Endodermal cell (in vitro differentiated cells): ENCODE measurements around the gene CLEC4F. TPM values are rescaled to one million over a fixed set of nuclear protein-coding genes. Genes with fewer than 3 reads are reported as not detected.

Experiments used
- DNase-seq: peaks from one replicate; pipeline ENCODE4 v3.0.0-alpha.2; 2017
- H3K27ac ChIP-seq: 2 replicates; pipeline ENCODE4 v1.5.1; 2013; ENCODE audit warnings: mild to moderate bottlenecking, low read depth, low read length, moderate library complexity
- H3K27me3 ChIP-seq: 2 replicates; pipeline ENCODE4 v1.6.1; 2013; ENCODE audit warnings: mild to moderate bottlenecking, low read length, moderate library complexity; ENCODE audit not compliant: insufficient read depth, control insufficient read depth, poor library complexity, severe bottlenecking
- H3K36me3 ChIP-seq: 2 replicates; pipeline ENCODE4 v1.7.0; 2013; ENCODE audit warnings: mild to moderate bottlenecking, low read length, moderate library complexity; ENCODE audit not compliant: control insufficient read depth, insufficient read depth
- H3K4me1 ChIP-seq: one replicate; pipeline ENCODE4 v1.7.0; 2013; ENCODE audit warnings: low read length; ENCODE audit not compliant: control insufficient read depth, insufficient read depth
- H3K4me3 ChIP-seq: 2 replicates; pipeline ENCODE4 v1.5.1; 2013; ENCODE audit warnings: mild to moderate bottlenecking, low read length, moderate library complexity
- H3K9ac ChIP-seq: 2 replicates; pipeline ENCODE4 v1.6.1; 2013; ENCODE audit warnings: mild to moderate bottlenecking, low read length, moderate library complexity; ENCODE audit not compliant: poor library complexity, severe bottlenecking; ENCODE audit errors: extremely low read depth
- H3K9me3 ChIP-seq: 2 replicates; pipeline ENCODE4 v1.6.1; 2013; ENCODE audit warnings: mild to moderate bottlenecking, low read length, moderate library complexity; ENCODE audit not compliant: control insufficient read depth
- H3K27ac Mint-ChIP-seq: 2 replicates; pipeline ENCODE4 v1.8.0; 2020; ENCODE audit warnings: mixed read lengths
- H3K27me3 Mint-ChIP-seq: 2 replicates; pipeline ENCODE4 v1.8.0; 2021; ENCODE audit warnings: mild to moderate bottlenecking, mixed read lengths; ENCODE audit not compliant: insufficient read depth
- H3K36me3 Mint-ChIP-seq: 2 replicates; pipeline ENCODE4 v1.8.0; 2020; ENCODE audit warnings: low read depth, mixed read lengths
- H3K4me1 Mint-ChIP-seq: 2 replicates; pipeline ENCODE4 v1.8.0; 2020; ENCODE audit warnings: mixed read lengths
- H3K4me3 Mint-ChIP-seq: 2 replicates; pipeline ENCODE4 v1.8.0; 2020; ENCODE audit warnings: mild to moderate bottlenecking, moderate library complexity, mixed read lengths
- H3K9me3 Mint-ChIP-seq: 2 replicates; pipeline ENCODE4 v1.8.0; 2020; ENCODE audit warnings: mild to moderate bottlenecking, mixed read lengths
- WGBS, 2 experiments: methylation state at CpG; one replicate each; pipeline versions ENCODE4 v1.1.5 to v1.1.7; 2013; ENCODE audit warnings: missing lambda C conversion rate in 2 of 2, mixed read lengths in 1 of 2; ENCODE audit not compliant: insufficient coverage in 1 of 2, insufficient read length in 1 of 2; 5-methylcytosine and 5-hydroxymethylcytosine counted together
- total RNA-seq, 2 donors: library from RNA; stranded (reverse); fragmentation: NEBNext Ultra II Directional in 1 of 2; extraction: Animal tissue kit (Norgen Biotek cat#: 25700) in 1 of 2; gene quantifications; 2 replicates in 1 of 2; 3 replicates in 1 of 2; pipeline ENCODE4 v1.2.1, GENCODE V29; 2021
- TF ChIP-seq, protein P1 (sequence below): fragments of 200-600 bp; sonication (generic); conservative IDR thresholded peaks from 2 replicates; pipeline ENCODE4 v1.5.0; 2021; ENCODE audit warnings: antibody characterized with exemption, mild to moderate bottlenecking

The CLEC4F gene
- total RNA-seq, 2 donors from 2014 or later, result not detected

DNA sequence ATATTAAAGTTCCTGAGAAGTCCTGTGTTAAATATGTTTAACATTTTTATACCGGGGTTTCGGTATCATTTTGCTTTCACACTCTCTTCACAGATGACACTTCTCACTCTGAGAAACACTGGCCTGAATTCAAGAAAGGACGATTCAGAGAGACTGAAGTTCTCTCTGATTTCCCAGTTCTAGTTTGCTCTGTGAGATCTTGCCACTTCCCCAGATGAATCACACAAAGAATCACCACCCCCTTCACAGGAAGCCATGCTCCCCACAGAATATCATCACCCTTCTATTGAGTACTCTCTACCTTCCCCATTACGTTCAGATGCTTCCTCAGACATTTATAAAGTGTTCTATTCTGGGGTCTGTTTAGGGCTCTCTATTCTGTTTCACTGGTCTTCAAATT lies 31.3 kb upstream of the CLEC4F start:
- Mint-ChIP-seq H3K36me3 (no peaks in the 10 kb centered on the region), H3K4me1 (peaks cover 2% of the 10 kb centered on the region), H3K9me3 (peaks cover under 1% of the 10 kb centered on the region), H3K27me3 (peaks cover 33% of the 10 kb centered on the region), H3K27ac (no peak overlapping the region), H3K4me3 (no peak overlapping the region)
- 67 to 84% methylated on average over 1 to 4 of the region's 4 CpGs for WGBS, 2 experiments
- Histone ChIP-seq H3K27ac (no peak overlapping the region), H3K9me3 (no peaks in the 10 kb centered on the region), H3K27me3 (no peaks in the 10 kb centered on the region), H3K9ac (no peak overlapping the region), H3K4me1 (peaks cover 3% of the 10 kb centered on the region), H3K36me3 (no peaks in the 10 kb centered on the region), H3K4me3 (no peak overlapping the region)
- TF ChIP-seq, protein P1, sequence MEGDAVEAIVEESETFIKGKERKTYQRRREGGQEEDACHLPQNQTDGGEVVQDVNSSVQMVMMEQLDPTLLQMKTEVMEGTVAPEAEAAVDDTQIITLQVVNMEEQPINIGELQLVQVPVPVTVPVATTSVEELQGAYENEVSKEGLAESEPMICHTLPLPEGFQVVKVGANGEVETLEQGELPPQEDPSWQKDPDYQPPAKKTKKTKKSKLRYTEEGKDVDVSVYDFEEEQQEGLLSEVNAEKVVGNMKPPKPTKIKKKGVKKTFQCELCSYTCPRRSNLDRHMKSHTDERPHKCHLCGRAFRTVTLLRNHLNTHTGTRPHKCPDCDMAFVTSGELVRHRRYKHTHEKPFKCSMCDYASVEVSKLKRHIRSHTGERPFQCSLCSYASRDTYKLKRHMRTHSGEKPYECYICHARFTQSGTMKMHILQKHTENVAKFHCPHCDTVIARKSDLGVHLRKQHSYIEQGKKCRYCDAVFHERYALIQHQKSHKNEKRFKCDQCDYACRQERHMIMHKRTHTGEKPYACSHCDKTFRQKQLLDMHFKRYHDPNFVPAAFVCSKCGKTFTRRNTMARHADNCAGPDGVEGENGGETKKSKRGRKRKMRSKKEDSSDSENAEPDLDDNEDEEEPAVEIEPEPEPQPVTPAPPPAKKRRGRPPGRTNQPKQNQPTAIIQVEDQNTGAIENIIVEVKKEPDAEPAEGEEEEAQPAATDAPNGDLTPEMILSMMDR, result no peak
- no peak for DNase-seq

DNA sequence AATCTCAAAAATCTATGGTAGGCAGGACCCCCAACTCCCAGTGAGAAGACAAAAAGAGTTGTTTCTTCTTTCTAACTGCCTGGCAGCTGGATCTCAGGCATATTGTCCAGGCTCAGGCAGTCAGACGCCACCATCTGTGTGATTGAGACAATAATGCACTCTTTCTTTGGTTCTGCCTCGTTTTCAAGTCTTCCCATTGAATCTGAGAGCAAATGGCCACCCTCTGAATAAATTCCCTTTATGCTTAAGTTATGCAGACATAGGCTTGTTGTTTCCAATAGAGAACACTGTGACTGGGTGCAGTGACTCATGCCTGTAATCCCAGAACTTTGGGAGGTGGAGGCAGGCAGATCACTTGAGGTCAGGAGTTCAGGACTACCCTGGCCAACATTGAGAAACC lies 30.5 kb upstream of the CLEC4F start:
- no peak overlapping the region for H3K9ac ChIP-seq
- peak overlapping the region; percentile 78 for H3K27ac ChIP-seq
- H3K27ac Mint-ChIP-seq, result no peak overlapping the region
- no peak overlapping the region for H3K4me3 ChIP-seq
- no peaks in the 10 kb centered on the region for H3K27me3 ChIP-seq
- H3K4me1 ChIP-seq, result peaks cover 3% of the 10 kb centered on the region
- H3K4me3 Mint-ChIP-seq, result no peak overlapping the region
- H3K36me3 Mint-ChIP-seq, result no peaks in the 10 kb centered on the region
- H3K4me1 Mint-ChIP-seq, result peaks cover 2% of the 10 kb centered on the region
- H3K9me3 Mint-ChIP-seq, result peaks cover 6% of the 10 kb centered on the region
- H3K36me3 ChIP-seq, result no peaks in the 10 kb centered on the region
- H3K9me3 ChIP-seq, result no peaks in the 10 kb centered on the region
- DNase-seq, result peak; percentile 15
- TF ChIP-seq, protein P1, result no peak
- H3K27me3 Mint-ChIP-seq, result peaks cover 36% of the 10 kb centered on the region
- WGBS, 2 experiments, result 38 to 50% methylated on average over 1 to 2 of the region's 2 CpGs

DNA sequence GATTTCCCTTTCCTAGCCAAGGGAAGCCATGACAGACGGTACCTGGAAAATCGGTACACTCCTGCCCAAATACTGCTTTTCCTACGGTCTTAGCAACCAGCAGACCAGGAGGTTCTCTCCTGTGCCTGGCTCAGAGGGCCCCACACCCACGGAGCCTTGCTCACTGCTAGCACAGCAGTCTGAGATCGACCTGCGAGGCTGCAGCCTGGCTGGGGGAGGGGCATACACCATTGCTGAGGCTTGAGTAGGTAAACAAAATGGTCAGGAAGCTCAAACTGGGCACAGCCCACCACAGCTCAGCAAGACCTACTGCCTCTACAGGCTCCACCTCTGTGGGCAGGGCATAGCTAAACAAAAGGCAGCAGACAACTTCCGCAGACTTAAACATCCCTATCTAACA lies 22.0 kb upstream of the CLEC4F start:
- 85 to 89% methylated on average over 7 of the region's 7 CpGs for WGBS, 2 experiments
- Histone ChIP-seq H3K4me3 (no peak overlapping the region), H3K4me1 (no peaks in the 10 kb centered on the region), H3K27me3 (no peaks in the 10 kb centered on the region), H3K9ac (no peak overlapping the region), H3K27ac (no peak overlapping the region), H3K9me3 (no peaks in the 10 kb centered on the region), H3K36me3 (no peaks in the 10 kb centered on the region)
- Mint-ChIP-seq H3K36me3 (no peaks in the 10 kb centered on the region), H3K27me3 (peaks cover 52% of the 10 kb centered on the region), H3K4me1 (no peaks in the 10 kb centered on the region), H3K4me3 (no peak overlapping the region), H3K9me3 (peaks cover 15% of the 10 kb centered on the region), H3K27ac (no peak overlapping the region)
- DNase-seq, result peak; percentile 61
- TF ChIP-seq, protein P1, result no peak
